HG03558 (cell line): Measurements from ENCODE around the gene SCT.
"Not testable (repeated sequence)": the region's sequence is repeated elsewhere in the genome, so short reads cannot be mapped to it uniquely, and the experiment has no call there.

Source experiments
- ATAC-seq: cut with Tn5 transposase; IDR thresholded peaks from one replicate; pipeline ENCODE4 v1.9.1; 2021; ENCODE audit warnings: moderate number of reproducible peaks; ENCODE audit not compliant: unreplicated experiment; ENCODE audit errors: extremely low read depth

SCT gene

DNA sequence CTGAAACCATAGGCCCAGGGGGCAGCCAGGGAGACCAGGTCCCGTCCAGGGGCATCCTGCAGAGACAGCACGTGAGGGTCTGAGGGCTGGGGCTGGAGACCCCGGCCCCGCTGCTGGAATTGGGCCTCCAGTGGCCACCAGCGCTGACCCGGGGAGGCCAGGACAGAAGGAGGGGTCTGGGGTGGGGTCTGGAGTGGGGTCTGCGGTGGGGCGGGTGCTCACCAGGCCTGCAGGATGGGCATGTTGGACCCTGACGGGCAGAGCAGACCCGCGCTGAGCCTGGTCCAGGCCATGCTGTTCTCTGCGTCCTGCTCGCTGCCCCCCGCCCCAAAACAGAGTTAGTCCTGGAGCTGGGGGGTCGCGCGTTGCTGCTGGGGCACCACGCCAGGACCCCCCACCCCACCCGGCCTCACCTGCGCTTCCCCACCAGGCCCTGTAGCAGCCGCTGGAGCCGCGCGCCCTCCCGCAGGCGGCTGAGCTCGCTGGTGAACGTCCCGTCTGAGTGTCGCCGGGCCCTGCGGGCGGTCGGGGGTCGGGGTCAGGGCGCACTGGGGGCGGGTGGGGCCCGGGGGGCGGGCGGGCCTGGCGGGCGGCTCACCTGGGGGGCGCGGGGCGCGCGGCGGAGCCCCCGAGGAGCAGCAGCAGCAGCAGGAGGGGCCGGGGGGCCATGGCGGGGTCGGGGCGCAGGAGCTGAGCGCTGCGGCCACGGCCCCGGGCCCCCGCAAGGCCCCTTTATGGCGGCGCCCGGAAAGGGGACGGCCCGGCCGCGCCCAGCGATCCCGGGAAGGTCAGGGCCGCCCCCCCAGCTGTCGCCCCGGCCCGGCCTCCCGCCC is at the start of gene SCT:
Gene SCT (minus strand): TSS at position 707 of the 833 bp plus-strand sequence. CDS start 38 bp downstream, at position 669.
- ATAC-seq: no peak

DNA sequence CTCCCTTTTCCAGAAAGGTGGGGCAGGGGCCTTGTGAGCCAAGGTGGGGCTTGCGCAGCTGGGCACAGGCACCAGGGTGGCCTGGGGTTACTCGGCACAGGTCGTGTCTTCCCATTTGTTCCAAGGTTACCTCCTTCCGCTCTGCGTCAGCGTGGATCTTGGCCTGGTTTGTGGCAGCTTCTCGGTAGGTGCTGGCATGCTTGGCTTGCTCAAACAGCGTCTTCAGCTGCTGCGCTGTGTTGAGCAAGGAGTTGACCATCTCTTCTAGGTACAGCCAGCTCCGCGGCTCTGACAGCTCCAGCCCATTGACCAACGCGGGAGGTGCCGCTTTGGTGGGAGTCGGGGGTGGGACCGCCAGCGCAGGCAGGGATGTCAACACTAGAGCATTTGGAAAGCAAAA is 47.4 kb upstream of the SCT start:
- ATAC-seq: no peak

- ATAC-seq: no peak
These were observed 46.9 kb upstream of the SCT start for GRCh38 chr11:673866-674265.

GRCh38 chr11:665704-666281 is 38.8 kb upstream of the SCT start:
- ATAC-seq: no peak

DNA sequence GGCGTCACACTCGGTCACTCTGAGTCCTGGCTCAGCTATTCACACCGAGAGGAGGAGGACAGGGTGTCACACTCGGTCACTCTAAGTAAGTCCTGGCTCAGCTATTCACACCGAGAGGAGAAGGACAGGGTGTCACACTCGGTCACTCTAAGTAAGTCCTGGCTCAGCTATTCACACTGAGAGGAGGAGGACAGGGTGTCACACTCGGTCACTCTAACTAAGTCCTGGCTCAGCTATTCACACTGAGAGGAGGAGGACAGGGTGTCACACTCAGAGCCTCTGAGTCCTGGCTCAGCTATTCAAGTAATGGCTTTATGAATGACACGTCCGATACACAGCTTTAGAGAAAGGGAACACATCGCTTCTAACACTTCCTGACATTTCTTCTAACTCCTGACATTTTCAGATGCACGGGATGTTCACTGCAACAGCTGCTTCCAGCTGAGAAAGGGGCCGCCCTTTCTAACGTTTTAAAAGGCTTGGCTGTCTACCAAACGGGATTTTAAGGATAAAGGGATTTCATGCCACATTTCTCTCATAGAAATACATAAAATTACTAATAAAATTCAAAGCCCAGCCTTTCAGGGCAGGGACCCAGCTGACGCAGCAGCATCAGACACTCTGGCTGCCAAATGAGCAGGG is 38.2 kb upstream of the SCT start:
- ATAC-seq: no peak

GRCh38 chr11:662689-663274 is 35.8 kb upstream of the SCT start:
- ATAC-seq: no peak

GRCh38 chr11:660681-661444 is 33.9 kb upstream of the SCT start:
- ATAC-seq: no peak

DNA sequence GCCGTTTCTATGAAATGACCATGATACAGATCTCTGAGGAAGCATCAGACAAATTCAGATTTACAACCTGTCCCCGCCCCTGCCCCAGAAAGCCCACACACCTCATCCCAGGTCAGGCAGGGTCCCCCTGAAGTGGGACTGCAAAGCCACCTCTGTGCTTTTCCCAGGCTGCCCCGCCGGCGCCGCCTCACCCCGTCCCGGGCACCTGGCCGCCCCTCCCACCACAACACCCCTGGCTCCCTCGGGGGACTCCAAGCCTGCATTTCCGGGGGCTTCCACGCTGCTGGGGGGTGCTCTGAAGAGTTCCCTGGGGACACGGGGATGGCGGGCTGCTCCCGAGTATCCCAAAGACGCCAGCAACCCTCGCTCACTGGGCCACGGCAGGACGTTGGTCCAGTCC is 33.3 kb upstream of the SCT start:
- ATAC-seq: no peak

- ATAC-seq: no peak
These were observed 32.6 kb upstream of the SCT start for GRCh38 chr11:659532-660085.

- no peak for ATAC-seq
These were observed 30.7 kb upstream of the SCT start for GRCh38 chr11:657691-658126.

GRCh38 chr11:656866-657265 is 29.9 kb upstream of the SCT start:
- ATAC-seq: no peak

GRCh38 chr11:656426-656825 is 29.4 kb upstream of the SCT start:
- no peak for ATAC-seq

DNA sequence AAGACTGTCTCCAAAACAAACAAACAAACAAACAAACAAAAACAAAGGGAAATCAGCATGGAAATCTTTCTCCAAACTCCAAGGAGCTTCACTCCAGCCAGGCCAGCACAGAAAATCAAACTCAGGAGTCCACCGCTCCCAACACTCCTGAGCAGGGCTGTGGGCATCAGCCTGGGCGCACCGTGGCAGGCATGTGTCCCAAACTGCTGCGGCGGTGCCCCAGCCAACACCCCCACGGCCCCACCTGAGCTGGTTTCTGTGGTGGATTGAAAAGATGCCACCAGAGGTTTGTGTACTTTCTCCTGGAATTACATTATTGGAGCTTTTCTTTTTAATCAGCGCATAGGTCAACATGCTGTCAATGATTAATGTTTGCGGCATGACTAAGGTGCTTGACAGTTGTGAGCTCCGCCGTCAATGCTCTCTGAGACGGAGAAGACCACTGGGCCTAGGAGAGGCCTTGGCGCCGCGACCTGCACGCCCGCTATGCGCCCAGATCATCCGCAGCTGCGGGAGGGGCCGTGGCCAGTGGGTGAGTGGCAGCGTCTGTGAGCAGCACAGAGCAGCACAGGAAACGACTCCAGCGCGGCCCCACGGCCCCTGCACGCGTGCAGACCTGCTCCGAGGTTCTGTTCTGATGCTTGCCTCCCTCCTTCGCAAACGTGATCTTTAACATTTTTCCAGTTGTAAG is 28.2 kb upstream of the SCT start:
- no peak for ATAC-seq

DNA sequence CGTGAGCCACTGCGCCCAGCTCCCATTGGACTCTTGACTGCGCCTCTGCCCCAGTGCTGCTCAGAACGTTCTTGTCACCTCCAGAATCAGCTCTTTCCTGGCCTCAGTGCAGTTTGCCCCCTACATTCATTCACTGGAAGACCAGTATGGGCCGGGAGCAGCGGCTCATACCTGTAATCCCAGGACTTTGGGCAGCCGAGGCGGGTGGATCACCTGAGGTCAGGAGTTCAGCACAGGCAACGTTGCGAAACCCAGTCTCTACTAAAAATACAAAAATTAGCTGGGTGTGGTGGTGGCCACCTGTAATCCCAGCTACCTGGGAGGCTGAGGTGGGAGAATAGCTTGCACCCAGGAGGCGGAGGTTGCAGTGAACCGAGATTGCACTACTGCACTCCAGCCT is 27.5 kb upstream of the SCT start:
- ATAC-seq: not testable (repeated sequence)

DNA sequence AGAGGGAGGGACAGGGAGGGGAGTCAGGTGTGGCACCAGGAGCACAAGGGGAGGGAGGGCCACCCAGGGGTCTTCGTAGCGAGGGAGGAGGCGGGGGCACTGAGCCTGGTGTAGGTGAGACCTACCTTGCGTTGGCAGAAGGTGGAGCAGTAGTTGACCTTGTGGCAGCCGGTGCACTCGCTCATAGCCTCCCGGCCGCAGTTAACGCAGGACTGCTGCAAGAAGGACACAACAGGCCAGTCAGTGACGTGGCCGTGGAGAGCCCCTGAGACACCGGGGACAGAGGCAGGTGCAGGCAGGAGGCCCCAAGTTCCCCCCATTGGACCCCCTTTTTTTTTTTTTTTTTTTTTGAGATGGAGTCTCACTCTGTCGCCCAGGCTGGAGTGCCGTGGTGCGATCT is 26.9 kb upstream of the SCT start:
- ATAC-seq: no peak

DNA sequence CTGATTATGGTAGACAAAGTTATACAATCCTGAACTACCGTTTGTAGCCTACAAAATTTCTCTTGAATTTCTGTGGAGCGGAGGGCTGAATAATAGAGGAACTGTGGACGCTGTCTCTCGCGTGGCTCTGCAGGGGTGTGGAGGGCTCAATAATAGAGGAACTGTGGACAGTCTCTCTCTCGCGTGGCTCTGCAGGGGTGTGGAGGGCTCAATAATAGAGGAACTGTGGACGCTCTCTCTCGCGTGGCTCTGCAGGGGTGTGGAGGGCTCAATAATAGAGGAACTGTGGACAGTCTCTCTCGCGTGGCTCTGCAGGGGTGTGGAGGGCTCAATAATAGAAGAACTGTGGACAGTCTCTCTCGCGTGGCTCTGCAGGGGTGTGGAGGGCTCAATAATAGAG is 26.2 kb upstream of the SCT start:
- not testable (repeated sequence) for ATAC-seq

DNA sequence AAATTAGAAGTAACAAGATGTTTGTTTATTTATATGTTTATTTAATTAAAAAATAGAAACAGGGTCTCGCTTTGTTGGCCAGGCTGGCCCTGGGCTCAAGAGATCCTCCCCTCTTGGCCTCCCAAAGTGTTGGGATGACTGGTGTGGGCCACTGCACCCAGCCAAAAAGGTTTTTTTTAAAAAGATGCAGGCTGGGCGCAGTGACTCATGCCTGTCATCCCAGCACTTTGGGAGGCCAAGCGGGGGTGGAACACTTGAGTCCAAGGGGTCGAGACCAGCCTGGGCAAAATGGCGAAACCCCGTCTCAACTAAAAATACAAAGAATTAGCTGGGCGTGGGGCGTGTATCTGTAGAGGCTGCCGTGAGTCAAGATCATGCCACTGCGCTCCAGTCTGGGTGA is 23.5 kb upstream of the SCT start:
- no peak for ATAC-seq

- not testable (repeated sequence) for ATAC-seq
These were observed 20.7 kb upstream of the SCT start for GRCh38 chr11:647672-648158.

DNA sequence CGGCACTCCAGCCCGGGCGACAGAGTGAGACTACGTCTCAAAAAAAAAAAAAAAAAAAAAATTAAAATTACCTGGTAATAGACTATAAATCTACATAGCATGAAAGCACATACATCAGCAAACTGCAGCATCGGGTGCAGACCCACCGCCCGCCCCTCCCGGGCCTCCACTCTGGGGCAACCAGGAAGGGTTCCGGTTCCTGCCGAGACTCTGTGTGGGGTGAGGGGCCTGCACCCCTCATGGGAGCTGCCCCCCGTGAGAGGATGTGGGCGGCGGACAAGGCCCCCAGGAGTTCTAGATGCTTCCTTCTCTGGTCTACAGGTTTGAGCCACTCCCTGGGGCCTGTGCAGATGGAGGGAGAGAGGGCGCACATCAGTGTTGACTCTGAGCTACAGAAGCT is 19.2 kb upstream of the SCT start:
- no peak for ATAC-seq
